ENCODE results near the gene NMRAL1. TPM values are rescaled to one million over a fixed set of nuclear protein-coding genes. Genes with fewer than 3 reads are reported as not detected.

The NMRAL1 gene
- total RNA-seq = 10 to 100 TPM; 63.8 to 65.8 TPM
- 75.4 TPM for polyA plus RNA-seq

DNA sequence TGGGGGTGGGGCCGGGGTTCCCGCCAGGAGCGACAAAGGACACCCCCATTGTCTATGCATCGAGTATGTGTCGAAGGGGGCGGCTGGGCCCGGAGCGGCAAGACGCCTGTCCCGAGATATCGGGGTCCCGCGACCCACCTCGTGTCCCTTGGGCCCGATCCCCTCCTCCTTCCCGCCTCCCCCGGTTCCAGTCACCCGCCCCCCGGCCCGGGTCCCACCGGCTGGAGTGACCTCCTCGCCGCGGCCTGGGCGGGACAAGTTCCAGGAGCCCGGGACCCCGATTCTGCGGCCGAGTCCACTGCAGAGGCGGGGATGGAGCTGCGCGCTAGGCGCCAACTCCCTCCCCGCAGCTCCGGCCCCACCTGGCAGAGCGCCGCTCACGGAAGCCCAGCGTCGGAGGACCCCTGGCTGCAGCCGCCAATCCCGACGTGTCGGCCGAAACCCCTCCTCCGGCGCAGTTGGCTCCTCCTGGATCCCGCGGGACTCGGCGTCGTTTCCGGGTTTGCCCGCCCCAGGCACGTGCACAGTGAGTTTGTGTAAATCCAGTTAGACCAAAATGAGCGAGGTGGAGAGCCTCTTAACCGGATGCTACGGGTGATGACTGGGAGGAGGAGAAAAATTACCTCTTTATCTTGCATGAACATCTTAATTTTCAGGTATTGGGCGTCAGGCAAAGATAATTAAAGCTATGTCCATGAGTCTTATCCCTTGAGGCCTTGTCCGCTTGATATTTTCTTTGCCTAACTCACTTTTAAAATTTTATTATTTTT lies at the start of gene NMRAL1:
NMRAL1 (minus strand) TSS at position 434 of the 770 bp plus-strand sequence. CDS start 493 bp downstream, outside the sequence.
- H3K9me3 Mint-ChIP-seq = no peaks in the 10 kb centered on the region
- peak within 1 kb of the TSS; percentile 63 to 97 (median 88) for H3K27ac Mint-ChIP-seq
- H3K36me3 Mint-ChIP-seq = peaks cover 0 to 26% (median 2%) of the 10 kb centered on the region in 3 donors
- Histone ChIP-seq H3K4me1 (ENCODE audit: insufficient read depth, low read length) (peaks cover 42% of the 10 kb centered on the region), H3K27ac (ENCODE audit: low read depth, low read length) (peak within 1 kb of the TSS; percentile 69), H3K4me3 (ENCODE audit: low read length) (peak within 1 kb of the TSS; percentile 68), H3K9me3 (ENCODE audit: low read length) (no peaks in the 10 kb centered on the region), H3K36me3 (ENCODE audit: insufficient read depth, low read length) (no peaks in the 10 kb centered on the region), H3K27me3 (ENCODE audit: insufficient read depth, low read length, poor library complexity, severe bottlenecking) (no peaks in the 10 kb centered on the region)
- peak within 1 kb of the TSS; percentile 82 to 99 (median 86) for H3K4me3 Mint-ChIP-seq
- ChIA-PET POLR2A (interaction anchor here (0.6 to 5.1 kb wide), 5 partner anchors 8 to 117 kb away, joined by 3 to 42 read pairs (median 8); partner anchors contain the start of gene CORO7), CTCF (interaction anchor here (1.0 to 6.8 kb wide), 5 partner anchors 15 to 141 kb away, joined by 3 to 87 read pairs (median 41); no protein-coding TSS in a partner anchor)
- peaks cover 37 to 59% (median 52%) of the 10 kb centered on the region in 3 donors for H3K4me1 Mint-ChIP-seq
- DNase-seq = peak; percentile 82 to 92 (median 89)
- no peaks in the 10 kb centered on the region for H3K27me3 Mint-ChIP-seq

DNA sequence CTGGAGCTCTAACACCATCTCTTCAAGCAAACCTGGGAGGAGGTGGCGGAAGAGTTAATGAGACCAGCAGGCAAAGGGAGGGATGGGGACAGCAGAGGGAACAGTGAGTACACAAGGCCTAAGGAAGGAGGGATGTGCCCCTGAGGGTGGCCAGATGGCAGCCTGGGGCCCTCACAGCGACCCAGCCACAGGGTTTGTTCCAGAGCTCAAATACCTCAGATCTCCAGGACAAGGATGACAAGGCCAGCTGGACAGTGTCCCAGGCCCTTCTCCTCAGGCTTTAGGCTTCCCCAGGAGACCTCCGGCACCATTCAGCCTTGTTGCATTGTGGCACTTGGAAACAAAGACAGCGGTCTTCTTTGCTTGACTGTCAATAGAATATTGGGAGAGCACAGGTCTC lies 49.3 kb upstream of the NMRAL1 start:
- peak overlapping the region in 1 of 8 donors; percentile 71 for H3K27ac Mint-ChIP-seq
- no peak for DNase-seq
- H3K4me1 ChIP-seq (ENCODE audit: insufficient read depth, low read length) = peaks cover 9% of the 10 kb centered on the region
- ChIA-PET POLR2A (no interaction called here), CTCF (interaction anchor here (0.8 to 1.4 kb wide), 3 partner anchors 25 to 100 kb away, joined by 3 to 5 read pairs (median 3); no protein-coding TSS in a partner anchor)
- peaks cover 0 to 20% (median 0%) of the 10 kb centered on the region in 3 donors for H3K36me3 Mint-ChIP-seq
- no peak overlapping the region for H3K4me3 ChIP-seq (ENCODE audit: low read length)
- H3K27me3 ChIP-seq (ENCODE audit: insufficient read depth, low read length, poor library complexity, severe bottlenecking) = no peaks in the 10 kb centered on the region
- H3K9me3 ChIP-seq (ENCODE audit: low read length) = no peaks in the 10 kb centered on the region
- peaks cover 10 to 25% (median 15%) of the 10 kb centered on the region in 3 donors for H3K4me1 Mint-ChIP-seq
- H3K9me3 Mint-ChIP-seq = no peaks in the 10 kb centered on the region
- no peaks in the 10 kb centered on the region for H3K27me3 Mint-ChIP-seq
- no peak overlapping the region for H3K4me3 Mint-ChIP-seq
- H3K36me3 ChIP-seq (ENCODE audit: insufficient read depth, low read length) = peaks cover 4% of the 10 kb centered on the region
- no peak overlapping the region for H3K27ac ChIP-seq (ENCODE audit: low read depth, low read length)

DNA sequence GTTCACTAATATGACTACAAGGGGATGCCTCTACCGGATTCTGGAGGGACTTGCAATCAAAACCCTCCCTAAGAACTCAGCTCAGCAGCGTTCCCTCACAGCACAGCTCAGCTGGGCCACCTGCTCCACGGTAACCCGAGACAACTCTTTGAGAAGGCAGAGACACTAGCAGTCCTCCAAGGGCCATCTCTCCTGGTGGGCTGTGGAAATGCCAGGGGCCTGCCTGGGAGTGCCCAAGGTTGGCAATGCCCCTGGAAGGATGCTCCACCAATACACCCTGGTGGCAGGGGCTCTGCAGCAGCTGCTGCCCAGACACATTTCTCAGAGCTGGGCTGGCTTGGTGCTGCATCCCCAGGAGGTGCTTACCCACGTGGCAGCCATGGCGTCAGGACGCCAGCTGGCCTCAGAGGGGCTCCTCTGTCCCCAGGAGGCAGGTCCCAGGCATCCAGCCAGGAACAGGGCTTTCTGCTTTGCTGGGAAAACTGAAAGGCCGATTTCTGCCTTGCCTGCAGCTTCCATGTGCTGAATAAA lies 47.7 kb upstream of the NMRAL1 start:
- ChIA-PET POLR2A (interaction anchor here (0.6 kb wide), 1 partner anchor 212 kb away, joined by 4 read pairs; the partner anchor contains the start of genes ANKS3 and DNAAF8), CTCF (no interaction called here)
- Histone ChIP-seq H3K9me3 (ENCODE audit: low read length) (no peaks in the 10 kb centered on the region), H3K4me3 (ENCODE audit: low read length) (no peak overlapping the region), H3K4me1 (ENCODE audit: insufficient read depth, low read length) (peaks cover 5% of the 10 kb centered on the region), H3K36me3 (ENCODE audit: insufficient read depth, low read length) (peaks cover 4% of the 10 kb centered on the region), H3K27me3 (ENCODE audit: insufficient read depth, low read length, poor library complexity, severe bottlenecking) (no peaks in the 10 kb centered on the region), H3K27ac (ENCODE audit: low read depth, low read length) (no peak overlapping the region)
- Mint-ChIP-seq H3K9me3 (no peaks in the 10 kb centered on the region), H3K27me3 (no peaks in the 10 kb centered on the region), H3K36me3 (peaks cover 0 to 20% (median 0%) of the 10 kb centered on the region in 3 donors), H3K4me1 (peaks cover 12 to 23% (median 14%) of the 10 kb centered on the region in 3 donors), H3K4me3 (no peak overlapping the region), H3K27ac (peak overlapping the region in 3 of 8 donors; percentile 45 to 72 (median 61))
- DNase-seq = no peak

DNA sequence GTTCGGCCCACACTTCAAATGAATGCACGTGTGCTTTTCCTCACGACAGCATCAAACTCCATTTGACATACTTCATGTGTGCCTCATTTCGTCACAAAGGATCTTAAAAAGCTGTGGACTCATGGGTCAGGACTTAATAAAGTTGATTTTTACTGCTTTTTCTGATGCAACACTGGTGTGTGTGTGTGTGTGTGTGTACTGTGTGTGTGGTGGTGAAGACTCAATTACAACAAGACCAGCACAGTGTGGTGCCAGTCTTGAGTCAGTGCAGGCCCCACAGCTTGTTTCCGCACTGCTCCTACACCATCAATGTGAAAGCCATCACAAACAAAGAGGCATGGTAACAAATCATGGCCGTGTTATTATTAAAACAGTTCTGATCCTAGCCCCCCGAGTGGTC lies 46.5 kb upstream of the NMRAL1 start:
- Mint-ChIP-seq H3K9me3 (no peaks in the 10 kb centered on the region), H3K27me3 (no peaks in the 10 kb centered on the region), H3K36me3 (peaks cover 0 to 20% (median 0%) of the 10 kb centered on the region in 3 donors), H3K4me1 (peaks cover 21 to 31% (median 22%) of the 10 kb centered on the region in 3 donors), H3K27ac (peak overlapping the region in 3 of 8 donors; percentile 26 to 54 (median 38)), H3K4me3 (no peak overlapping the region)
- H3K4me1 ChIP-seq (ENCODE audit: insufficient read depth, low read length) = peaks cover 4% of the 10 kb centered on the region
- H3K4me3 ChIP-seq (ENCODE audit: low read length) = no peak overlapping the region
- H3K36me3 ChIP-seq (ENCODE audit: insufficient read depth, low read length) = peaks cover 4% of the 10 kb centered on the region
- POLR2A ChIA-PET = no interaction called here
- H3K27ac ChIP-seq (ENCODE audit: low read depth, low read length) = no peak overlapping the region
- no peaks in the 10 kb centered on the region for H3K9me3 ChIP-seq (ENCODE audit: low read length)
- no peak for DNase-seq
- no peaks in the 10 kb centered on the region for H3K27me3 ChIP-seq (ENCODE audit: insufficient read depth, low read length, poor library complexity, severe bottlenecking)
- CTCF ChIA-PET = interaction anchor here (1.0 to 1.3 kb wide), 2 partner anchors 14 to 35 kb away, joined by 3 to 4 read pairs; no protein-coding TSS in a partner anchor

DNA sequence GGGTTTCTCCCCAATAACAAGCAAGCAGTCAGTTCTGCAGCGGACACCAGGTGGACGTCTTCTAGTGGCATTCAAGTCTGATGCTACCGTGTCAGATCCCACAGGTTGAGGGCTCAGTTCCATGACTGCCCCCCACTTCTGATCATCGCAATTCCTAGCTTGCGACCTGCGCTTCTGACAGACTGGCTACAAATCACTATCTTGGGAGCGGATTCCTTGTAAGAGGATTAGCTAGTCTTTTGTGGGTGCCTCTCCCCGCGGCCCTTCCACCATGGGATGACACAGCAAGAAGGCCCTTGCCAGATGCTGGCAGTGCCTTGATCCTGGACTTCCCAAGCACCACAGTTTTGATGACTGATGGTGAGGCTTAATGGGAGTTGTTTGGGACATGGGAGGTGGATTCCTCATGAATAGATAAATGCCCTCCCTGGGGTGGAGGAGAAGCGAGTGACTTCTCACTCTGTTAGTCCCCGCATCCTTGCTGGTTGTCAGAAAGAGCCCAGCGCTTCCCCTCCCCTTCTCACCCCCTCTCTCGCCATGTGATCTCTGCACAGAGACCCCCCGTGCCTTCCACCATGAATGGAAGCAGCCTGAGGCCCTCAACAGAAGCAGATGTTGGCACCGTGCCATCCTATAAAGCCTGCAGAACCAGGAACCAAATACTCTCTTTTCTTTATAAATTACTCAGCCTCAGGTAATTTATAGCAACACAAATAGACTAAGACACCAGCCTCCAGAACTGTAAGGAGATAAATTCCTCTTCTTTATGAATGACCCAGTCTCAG lies 45.0 kb upstream of the NMRAL1 start:
- Histone ChIP-seq H3K4me3 (ENCODE audit: low read length) (no peak overlapping the region), H3K27me3 (ENCODE audit: insufficient read depth, low read length, poor library complexity, severe bottlenecking) (no peaks in the 10 kb centered on the region), H3K9me3 (ENCODE audit: low read length) (no peaks in the 10 kb centered on the region), H3K36me3 (ENCODE audit: insufficient read depth, low read length) (peaks cover 4% of the 10 kb centered on the region), H3K27ac (ENCODE audit: low read depth, low read length) (no peak overlapping the region), H3K4me1 (ENCODE audit: insufficient read depth, low read length) (peaks cover 19% of the 10 kb centered on the region)
- Mint-ChIP-seq H3K9me3 (no peaks in the 10 kb centered on the region), H3K36me3 (peaks cover 0 to 23% (median 0%) of the 10 kb centered on the region in 3 donors), H3K4me3 (no peak overlapping the region), H3K27me3 (peaks cover 0 to 2% of the 10 kb centered on the region in 2 donors), H3K27ac (peak overlapping the region in 5 of 8 donors; percentile 12 to 81 (median 37)), H3K4me1 (peaks cover 33 to 44% (median 33%) of the 10 kb centered on the region in 3 donors)
- CTCF ChIA-PET = interaction anchor here (1.7 to 1.8 kb wide), 2 partner anchors 13 to 29 kb away, joined by 5 to 6 read pairs; no protein-coding TSS in a partner anchor
- no peak for DNase-seq
- POLR2A ChIA-PET = no interaction called here

DNA sequence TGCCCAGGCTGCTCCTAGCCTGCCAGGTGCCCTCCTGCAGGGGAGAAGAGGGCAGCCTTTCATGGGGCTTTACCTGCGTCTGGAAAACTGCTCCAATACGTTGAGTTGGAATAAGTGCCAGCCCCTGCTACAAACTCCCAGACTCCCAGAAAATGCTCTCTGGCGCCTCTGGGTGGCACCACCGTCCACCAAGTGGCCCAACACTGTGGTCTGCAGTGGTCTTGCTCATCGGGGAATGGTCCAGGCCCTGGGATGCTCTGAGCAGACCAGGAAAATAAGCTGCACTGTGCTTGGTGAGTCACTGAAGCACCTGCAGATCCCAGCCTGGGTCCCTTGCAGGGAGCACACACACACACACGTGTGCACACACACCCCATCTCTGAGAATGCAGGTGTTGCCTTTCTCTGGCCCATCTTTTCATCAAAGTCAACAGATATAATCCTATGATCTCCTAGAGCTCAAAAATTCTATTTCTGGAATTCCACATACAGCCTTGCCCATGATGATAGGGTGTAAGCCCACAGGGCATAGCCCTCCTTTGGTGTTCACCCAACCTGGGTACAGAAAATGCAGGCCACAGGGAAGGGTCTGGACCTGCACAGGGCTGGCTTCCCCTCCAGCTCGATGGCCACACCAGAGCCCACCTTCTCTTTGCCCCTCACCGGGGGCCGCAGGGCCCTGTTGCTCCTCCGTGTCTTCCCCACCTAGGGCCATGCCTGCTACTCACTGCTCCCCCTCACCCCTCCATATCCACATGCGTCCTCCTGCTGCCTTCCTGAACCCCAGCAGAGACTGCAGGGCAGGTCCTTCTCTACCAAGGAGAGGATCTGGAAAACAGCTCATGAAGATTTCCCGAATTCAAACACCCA lies 43.6 kb upstream of the NMRAL1 start:
- no peak overlapping the region for H3K4me3 ChIP-seq (ENCODE audit: low read length)
- peaks cover 0 to 2% of the 10 kb centered on the region in 2 donors for H3K27me3 Mint-ChIP-seq
- H3K27me3 ChIP-seq (ENCODE audit: insufficient read depth, low read length, poor library complexity, severe bottlenecking) = no peaks in the 10 kb centered on the region
- H3K27ac Mint-ChIP-seq = peak overlapping the region in 7 of 8 donors; percentile 26 to 82 (median 70)
- H3K9me3 Mint-ChIP-seq = no peaks in the 10 kb centered on the region
- H3K9me3 ChIP-seq (ENCODE audit: low read length) = no peaks in the 10 kb centered on the region
- H3K36me3 ChIP-seq (ENCODE audit: insufficient read depth, low read length) = peaks cover 4% of the 10 kb centered on the region
- H3K4me1 ChIP-seq (ENCODE audit: insufficient read depth, low read length) = peaks cover 27% of the 10 kb centered on the region
- DNase-seq = no peak
- H3K4me1 Mint-ChIP-seq = peaks cover 39 to 53% (median 45%) of the 10 kb centered on the region in 3 donors
- peak overlapping the region in 2 of 7 donors; percentile 19 to 61 for H3K4me3 Mint-ChIP-seq
- ChIA-PET CTCF (interaction anchor here (1.7 to 1.8 kb wide), 2 partner anchors 11 to 30 kb away, joined by 5 to 6 read pairs; no protein-coding TSS in a partner anchor), POLR2A (no interaction called here)
- H3K27ac ChIP-seq (ENCODE audit: low read depth, low read length) = no peak overlapping the region
- H3K36me3 Mint-ChIP-seq = peaks cover 0 to 27% (median 0%) of the 10 kb centered on the region in 3 donors
